GM12878 (cell line): Measurements from ENCODE around the gene HTR7. TPM values are rescaled to one million over a fixed set of nuclear protein-coding genes. Genes with fewer than 3 reads are reported as not detected.

Experiments
- ATAC-seq: fragments of 200-7000 bp; cut with Tn5 transposase; 3 replicates; pipeline ENCODE4 v1.9.1; 2020; ENCODE audit warnings: mild to moderate bottlenecking, moderate library complexity
- BruUV-seq: library from RNA; stranded (reverse); fragments of 400-500 nt; replicated peaks from 2 replicates; lab custom pipeline; 2021; lab: Mats Ljungman, UMichigan
- CTCF ChIA-PET: fragments of 300-600 bp; sonication (Branson Sonifier 250); formaldehyde crosslinking; extraction: SDS; loops from one replicate; lab custom pipeline; 2021; ENCODE audit warnings: inconsistent platforms; lab: Yijun Ruan, JAX
- POLR2A ChIA-PET: fragments of 350-600 bp; formaldehyde crosslinking; extraction: SDS; loops from one replicate; lab custom pipeline; 2021; ENCODE audit warnings: inconsistent platforms; lab: Charles Lee
- RAD21 ChIA-PET: fragments of 300-600 bp; sonication (Branson Sonifier 250); formaldehyde crosslinking; loops from one replicate; lab custom pipeline; 2023; ENCODE audit warnings: antibody characterized with exemption; ENCODE audit not compliant: unreplicated experiment; lab: Charles Lee
- SMC1A ChIA-PET: fragments of 300-600 bp; sonication (Branson Sonifier 250); formaldehyde crosslinking; loops from one replicate; lab custom pipeline; 2023; ENCODE audit not compliant: unreplicated experiment, uncharacterized antibody; lab: Charles Lee
- DNase-seq: peaks from one replicate; pipeline ENCODE4 v3.0.0-alpha.2; 2011; ENCODE audit warnings: low read depth, low spot score
- FAIRE-seq: peaks from 3 replicates; lab custom pipeline; 2011; peaks lifted over from hg19 to GRCh38; lab: Jason Lieb, UNC
- H2AFZ ChIP-seq: 2 replicates; pipeline ENCODE4 v1.6.0; 2011; ENCODE audit warnings: low read depth, low read length, control low read depth; ENCODE audit not compliant: control insufficient read depth
- H3K27ac ChIP-seq: 2 replicates; pipeline ENCODE4 v1.5.1; 2011; ENCODE audit warnings: control low read depth; ENCODE audit not compliant: control insufficient read depth, insufficient read depth
- H3K27me3 ChIP-seq, 2 experiments: replicated peaks in 1 of 2; 2 replicates each; pipeline versions ENCODE4 v1.6.0 to v1.6.1; 2011; ENCODE audit warnings: low read length in 1 of 2; ENCODE audit not compliant: control insufficient read depth in 2 of 2, insufficient read depth in 2 of 2
- H3K36me3 ChIP-seq, 2 experiments: 2 replicates each; pipeline ENCODE4 v1.5.1; 2011; ENCODE audit warnings: low read length in 1 of 2; ENCODE audit not compliant: control insufficient read depth in 2 of 2, insufficient read depth in 2 of 2
- H3K4me1 ChIP-seq: 2 replicates; pipeline ENCODE4 v1.6.1; 2011; ENCODE audit warnings: mild to moderate bottlenecking, low read length, moderate library complexity, mixed read lengths; ENCODE audit not compliant: control insufficient read depth, insufficient read depth
- H3K4me2 ChIP-seq: 2 replicates; pipeline ENCODE4 v1.6.0; 2011; ENCODE audit warnings: control low read depth; ENCODE audit not compliant: control insufficient read depth, insufficient read depth
- H3K4me3 ChIP-seq: fragments of 200-600 bp; sonication (generic); 2 replicates; pipeline ENCODE4 v1.5.1; 2016
- H3K79me2 ChIP-seq: 2 replicates; pipeline ENCODE4 v1.6.0; 2011; ENCODE audit warnings: low read length; ENCODE audit not compliant: control insufficient read depth, insufficient read depth
- H3K9ac ChIP-seq: 2 replicates; pipeline ENCODE4 v1.8.0; 2011; ENCODE audit warnings: low read length, control low read depth, mixed read lengths; ENCODE audit not compliant: control insufficient read depth, insufficient read depth
- H3K9me3 ChIP-seq: replicated peaks from 3 replicates; pipeline ENCODE4 v1.5.1; 2011; ENCODE audit warnings: mild to moderate bottlenecking, low read length; ENCODE audit not compliant: control insufficient read depth, insufficient read depth
- H4K20me1 ChIP-seq: 2 replicates; pipeline ENCODE4 v1.6.0; 2011; ENCODE audit not compliant: control insufficient read depth, insufficient read depth
- ATF7 ChIP-seq: fragments of 450-650 bp; IDR thresholded peaks from 2 replicates; pipeline ENCODE4 v1.6.1; 2016; ENCODE audit warnings: low read depth, mild to moderate bottlenecking
- BCL3 ChIP-seq: IDR thresholded peaks from 2 replicates; pipeline ENCODE4 v1.6.1; 2011; ENCODE audit warnings: borderline replicate concordance, low read depth, mild to moderate bottlenecking, moderate library complexity, low read length; ENCODE audit not compliant: insufficient read depth, poor library complexity, severe bottlenecking
- BHLHE40 ChIP-seq, 2 experiments: fragments of 450-650 bp in 1 of 2; IDR thresholded peaks; 2 replicates each; pipeline ENCODE4 v1.6.1; 2011 to 2017; ENCODE audit warnings: low read depth in 2 of 2, borderline replicate concordance in 1 of 2, improper control_type of control experiment in 1 of 2, low read length in 1 of 2, mild to moderate bottlenecking in 1 of 2
- BMI1 ChIP-seq: fragments of 450-650 bp; IDR thresholded peaks from 2 replicates; pipeline ENCODE4 v1.6.1; 2016; ENCODE audit warnings: mild to moderate bottlenecking, moderate library complexity, borderline replicate concordance
- CTCF ChIP-seq, 3 experiments: IDR thresholded peaks in 2 of 3; conservative IDR thresholded peaks in 1 of 3; 2 replicates each; pipeline ENCODE4 v1.5.1; 2011; ENCODE audit warnings: low read depth in 3 of 3, low read length in 3 of 3, mild to moderate bottlenecking in 3 of 3, control low read depth in 2 of 3, moderate library complexity in 2 of 3, inconsistent platforms in 1 of 3, mixed read lengths in 1 of 3; ENCODE audit not compliant: control insufficient read depth in 2 of 3, insufficient read depth in 1 of 3; ENCODE audit errors: extremely low read depth in 1 of 3
- ETV6 ChIP-seq, 2 experiments: fragments of 450-650 bp in 1 of 2; IDR thresholded peaks in 1 of 2; conservative IDR thresholded peaks in 1 of 2; 2 replicates each; pipeline ENCODE4 v1.6.1; 2014; ENCODE audit warnings: antibody characterized with exemption in 1 of 2, borderline replicate concordance in 1 of 2, low read depth in 1 of 2, mild to moderate bottlenecking in 1 of 2, moderate library complexity in 1 of 2
- KDM1A ChIP-seq: fragments of 200-600 bp; sonication (generic); IDR thresholded peaks from 2 replicates; pipeline ENCODE4 v1.6.1; 2016; ENCODE audit warnings: borderline replicate concordance
- RELB ChIP-seq: fragments of 450-650 bp; IDR thresholded peaks from 2 replicates; pipeline ENCODE4 v1.6.1; 2017; ENCODE audit warnings: low read depth, mild to moderate bottlenecking, moderate library complexity
- SKIL ChIP-seq: fragments of 450-650 bp; IDR thresholded peaks from 2 replicates; pipeline ENCODE4 v1.6.1; 2017; ENCODE audit warnings: mild to moderate bottlenecking, low read depth, inconsistent platforms; ENCODE audit not compliant: poor library complexity, severe bottlenecking
- SMC3 ChIP-seq: IDR thresholded peaks from 2 replicates; pipeline ENCODE4 v1.6.1; 2011; ENCODE audit warnings: low read length, improper control_type of control experiment, borderline replicate concordance
- ZNF207 ChIP-seq: fragments of 450-650 bp; IDR thresholded peaks from 2 replicates; pipeline ENCODE4 v1.6.1; 2014; ENCODE audit warnings: antibody characterized with exemption, mild to moderate bottlenecking, borderline replicate concordance
- WGBS: methylation state at CpG from one replicate; pipeline ENCODE4 v1.1.6; 2016; ENCODE audit warnings: low lambda C conversion rate; ENCODE audit not compliant: insufficient replicate concordance, insufficient coverage; ENCODE audit errors: missing lambda C conversion rate; 5-methylcytosine and 5-hydroxymethylcytosine counted together
- in situ Hi-C: fragments of 300-500 bp; cut with MboI; formaldehyde crosslinking; loops from 9 replicates; pipeline ENCODE4 v1.14.3; 2018; ENCODE audit warnings: mixed read lengths
- intact Hi-C: fragments of 100-400 bp; cut with micrococcal nuclease; formaldehyde crosslinking; loops from one replicate; pipeline ENCODE4 v1.14.2; 2022; ENCODE audit not compliant: unreplicated experiment
- polyA plus RNA-seq, 11 experiments: library from polyadenylated mRNA; depleted of rRNA in 4 of 11; unstranded in 6 of 11; stranded (reverse) in 5 of 11; fragments of >200 nt; fragmentation: Nextera tagmentation in 4 of 11; fragmentation: Illumina TruSeq in 1 of 11; extraction: Ambion mirVana in 4 of 11; extraction: Trizol in 1 of 11; gene quantifications; 1 replicate in 1 of 11; 2 replicates in 10 of 11; pipeline versions ENCODE4 v1.2.1 to v1.2.3, GENCODE V29; 2011 to 2016; ENCODE audit warnings: inconsistent platforms in 2 of 11, missing spikeins in 2 of 11, low read depth in 1 of 11
- total RNA-seq, 4 experiments: library from RNA; depleted of rRNA in 3 of 4; stranded (reverse); fragments of >200 nt in 3 of 4; fragmentation: Illumina TruSeq in 1 of 4; extraction: Trizol in 1 of 4; gene quantifications; 2 replicates each; pipeline versions ENCODE4 v1.2.1 to v1.2.3, GENCODE V29; 2013 to 2021

Gene HTR7
- total and polyA plus RNA-seq, 10 of the 15 experiments (the other 5 are each of a cell fraction or from before 2014, with no cell fraction given) = 0.01 to 1.3 (median 0.06) TPM; not detected in 4

GRCh38 chr10:90751107-90751997 lies 106.5 kb downstream of the HTR7 start:
- POLR2A ChIA-PET = no interaction called here
- H3K9me3 ChIP-seq = no peaks in the 10 kb centered on the region
- no TSS peak for BruUV-seq
- no peaks in the 10 kb centered on the region for H3K36me3 ChIP-seq
- SMC1A ChIA-PET = interaction anchor here (0.7 to 2.0 kb wide), 9 partner anchors 10 to 499 kb away, joined by 3 to 10 read pairs (median 6); no protein-coding TSS in a partner anchor
- DNase-seq (peak; percentile 27), FAIRE-seq (peak; percentile 84), ATAC-seq (peak; percentile 95)
- intact Hi-C loops = loop anchor here (1.0 to 2.0 kb wide), 4 partner anchors 37 to 959 kb away; partner anchors contain the start of gene RPP30
- CTCF ChIA-PET = interaction anchor here (0.8 to 3.8 kb wide), 15 partner anchors 12 to 499 kb away, joined by 3 to 25 read pairs (median 4); partner anchors contain the start of gene RPP30
- WGBS = 0% methylated on average over 4 of the region's 4 CpGs
- no peak overlapping the region for H3K4me2 ChIP-seq
- no peaks in the 10 kb centered on the region for H3K4me1 ChIP-seq
- no peak overlapping the region for H3K9ac ChIP-seq
- no peaks in the 10 kb centered on the region for H3K79me2 ChIP-seq
- no peaks in the 10 kb centered on the region for H4K20me1 ChIP-seq
- H3K27ac ChIP-seq = no peak overlapping the region
- RAD21 ChIA-PET = interaction anchor here (0.7 to 1.9 kb wide), 8 partner anchors 9 to 545 kb away, joined by 3 to 6 read pairs (median 4); no protein-coding TSS in a partner anchor
- H3K4me3 ChIP-seq = no peak overlapping the region
- no peak overlapping the region for H2AFZ ChIP-seq
- peaks cover 0 to 4% of the 10 kb centered on the region in 2 experiments; a peak in 1 of 4 replicates for H3K27me3 ChIP-seq
- in situ Hi-C loops = no loop called here
- TF ChIP-seq ETV6 (conservative IDR thresholded peaks at IDR 0.05 in 1 of 2, IDR thresholded peaks at IDR 0.05 in 1 of 2; ENCODE audit: borderline replicate concordance in 1 of 2, low read depth in 1 of 2) = no peak
- no peak for TF ChIP-seq RELB
- peak; percentile 75 to 78 (median 76); a peak in 5 of 6 replicates for TF ChIP-seq CTCF (IDR thresholded peaks at IDR 0.05 in 2 of 3, conservative IDR thresholded peaks at IDR 0.05 in 1 of 3; ENCODE audit: control insufficient read depth in 2 of 3, extremely low read depth in 1 of 3, insufficient read depth in 1 of 3, low read depth in 3 of 3, low read length in 3 of 3)
- peak; percentile 93 for TF ChIP-seq SMC3
- no peak for TF ChIP-seq BHLHE40 (IDR thresholded peaks at IDR 0.05; ENCODE audit: borderline replicate concordance in 1 of 2, low read depth in 2 of 2, low read length in 1 of 2)
- TF ChIP-seq SKIL = peak; percentile 30
- no peak for TF ChIP-seq ATF7
- no peak for TF ChIP-seq ZNF207
- TF ChIP-seq KDM1A = no peak
- no peak for TF ChIP-seq BMI1
- TF ChIP-seq BCL3 = no peak
